ENCODE results near the gene NOTCH4.

The NOTCH4 gene

DNA sequence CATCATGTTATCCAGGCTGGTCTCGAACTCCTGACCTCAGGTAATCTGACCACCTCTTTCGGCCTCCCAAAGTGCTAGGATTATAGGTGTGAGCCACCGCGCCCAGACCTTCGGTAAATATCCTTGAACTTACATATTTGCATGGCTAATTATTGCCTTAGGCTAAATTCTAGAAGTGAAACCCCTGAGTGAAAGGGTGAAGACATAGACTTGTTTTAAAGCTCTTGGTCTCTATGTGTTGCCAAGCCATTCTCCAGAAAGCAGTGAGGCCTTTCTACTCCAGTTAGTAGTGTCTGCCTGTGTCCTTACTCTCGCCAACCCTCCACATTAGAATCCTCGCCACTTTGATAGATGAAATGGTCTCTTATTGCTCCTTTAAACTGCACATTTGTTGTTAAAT, 2.6 kb upstream of the NOTCH4 start:
- TF ChIP-seq GATA3 (IDR thresholded peaks at IDR 0.05; ENCODE audit: low read depth, low read length): no peak
- no peak for TF ChIP-seq GATA2 (IDR thresholded peaks at IDR 0.05; ENCODE audit: low read depth, low read length)

DNA sequence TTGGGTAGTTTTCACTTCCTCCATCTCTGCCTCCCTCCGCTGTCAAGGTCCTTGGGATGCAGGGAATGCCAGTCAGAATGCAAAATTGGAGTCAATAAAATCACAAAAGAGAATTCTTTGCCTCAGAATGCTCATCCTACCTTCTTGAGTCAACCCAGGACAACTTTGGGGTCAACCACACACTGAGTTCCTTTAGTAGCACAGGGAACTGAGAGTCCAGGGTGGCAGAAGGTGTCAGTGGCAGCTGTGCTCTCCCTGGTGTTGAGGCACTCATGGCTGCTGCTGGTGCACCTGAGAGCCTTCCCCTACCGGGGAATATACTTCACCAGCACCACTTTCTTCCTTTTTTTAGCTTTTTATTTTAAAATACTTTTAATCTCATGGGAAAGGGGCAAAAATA, 829 bp upstream of the NOTCH4 start:
- TF ChIP-seq GATA2 (IDR thresholded peaks at IDR 0.05; ENCODE audit: low read depth, low read length) (no peak), GATA3 (IDR thresholded peaks at IDR 0.05; ENCODE audit: low read depth, low read length) (no peak)

DNA sequence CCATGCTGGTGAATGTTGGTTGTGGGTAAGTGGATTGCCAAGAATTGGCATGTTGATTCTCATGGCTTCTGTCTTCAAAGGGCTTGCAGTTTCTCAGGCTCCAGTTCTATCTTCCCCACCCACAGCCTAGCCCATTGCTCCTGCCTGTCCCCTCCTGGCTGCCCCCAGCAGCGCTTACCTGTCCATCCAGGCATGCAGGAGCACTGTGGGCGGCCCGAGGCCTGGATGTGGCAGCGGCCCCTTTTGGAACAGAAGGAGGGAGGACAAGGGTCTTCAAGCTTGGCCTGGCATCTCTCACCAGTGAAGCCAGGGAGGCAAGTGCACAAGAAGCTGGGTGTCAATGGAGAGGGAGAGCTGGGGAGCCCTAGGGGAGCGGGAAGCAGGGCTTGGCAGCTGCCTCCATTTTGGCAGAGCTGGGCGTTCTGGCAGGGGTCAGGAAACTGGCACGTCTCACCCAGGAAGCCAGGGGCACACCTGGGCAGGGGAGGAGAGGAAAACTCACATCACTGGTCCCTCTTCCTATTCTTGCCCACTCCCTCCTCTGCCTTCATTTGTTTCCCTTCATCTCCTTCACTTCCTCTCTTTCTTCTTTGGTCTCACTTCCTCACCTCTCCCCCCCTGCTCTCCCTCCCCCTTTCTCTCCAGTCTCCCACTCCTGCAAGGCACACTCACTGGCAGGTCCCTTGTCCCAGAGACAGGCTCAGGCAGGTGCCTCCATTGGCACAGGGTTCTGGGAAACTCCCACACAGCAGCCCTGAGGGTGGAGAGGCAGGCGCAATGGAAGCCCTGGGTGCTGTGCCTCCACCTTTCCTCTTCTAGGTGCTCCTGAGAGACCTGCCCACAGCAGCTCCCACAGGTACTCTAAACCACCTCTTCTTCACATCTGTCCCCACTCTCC, 1.3 kb downstream of the NOTCH4 start:
- no peak for TF ChIP-seq GATA3 (IDR thresholded peaks at IDR 0.05; ENCODE audit: low read depth, low read length)
- TF ChIP-seq GATA2 (IDR thresholded peaks at IDR 0.05; ENCODE audit: low read depth, low read length): no peak

DNA sequence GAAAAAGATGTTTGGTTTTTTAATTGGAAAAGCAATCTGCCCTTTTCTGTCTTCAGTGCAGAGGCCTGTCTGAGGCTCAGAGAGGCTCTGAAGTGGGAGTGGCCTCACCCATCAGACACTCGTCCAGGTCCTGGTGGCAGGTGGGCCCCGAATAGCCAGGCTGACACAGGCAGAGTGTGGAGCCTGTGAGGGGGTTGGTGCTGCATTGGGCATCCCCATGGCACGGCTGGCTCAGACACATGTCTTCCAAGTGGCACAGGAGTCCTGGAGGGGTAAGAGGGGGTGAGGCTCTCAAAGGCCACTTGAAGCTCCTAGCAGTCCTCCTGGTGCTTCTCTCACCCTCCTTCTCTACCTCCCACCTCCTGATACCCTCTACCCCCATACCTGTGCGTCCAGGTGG, 3.8 kb downstream of the NOTCH4 start:
- TF ChIP-seq GATA2 (IDR thresholded peaks at IDR 0.05; ENCODE audit: low read depth, low read length) (no peak), GATA3 (IDR thresholded peaks at IDR 0.05; ENCODE audit: low read depth, low read length) (no peak)

DNA sequence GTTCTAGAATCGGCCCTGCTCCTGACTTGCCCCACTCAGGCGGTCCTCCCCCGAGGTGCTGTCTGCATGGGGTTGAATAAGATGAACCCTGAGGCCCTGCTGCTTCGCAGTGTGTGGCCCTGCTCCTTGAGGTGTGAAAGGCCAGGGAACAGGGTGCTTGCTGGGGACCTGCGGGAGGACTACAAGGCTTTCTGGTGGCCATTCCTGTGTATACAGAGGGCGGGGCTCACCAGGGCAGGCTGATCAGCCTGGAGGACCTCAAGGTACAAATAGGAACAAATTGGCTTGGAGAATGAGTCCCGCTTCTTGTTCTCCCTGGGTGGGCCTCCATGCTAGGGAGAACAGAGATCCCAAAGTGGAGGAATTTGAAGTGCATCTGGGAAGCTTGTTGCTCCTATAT, 5.7 kb downstream of the NOTCH4 start:
- TF ChIP-seq GATA3 (IDR thresholded peaks at IDR 0.05; ENCODE audit: low read depth, low read length) (no peak), GATA2 (IDR thresholded peaks at IDR 0.05; ENCODE audit: low read depth, low read length) (no peak)

DNA sequence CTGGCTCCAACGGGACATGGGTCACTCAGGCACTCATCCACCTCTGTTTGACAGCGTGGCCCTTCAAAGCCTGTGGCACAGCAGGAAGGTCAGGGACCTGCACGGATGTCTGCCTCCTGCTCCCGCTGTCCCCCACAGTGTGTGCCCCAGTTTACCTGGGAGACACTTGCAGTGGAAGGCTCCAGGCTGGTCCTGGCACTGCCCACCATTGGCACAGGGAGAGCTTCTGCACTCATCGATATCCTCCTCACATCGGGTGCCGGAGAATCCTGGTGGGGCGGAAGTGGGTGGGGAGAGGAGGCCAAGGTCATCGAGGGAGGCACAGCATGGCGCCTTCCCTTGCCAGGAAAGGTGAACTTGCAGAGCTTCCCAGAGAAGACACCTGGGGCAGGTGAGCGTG, 6.9 kb downstream of the NOTCH4 start:
- TF ChIP-seq GATA3 (IDR thresholded peaks at IDR 0.05; ENCODE audit: low read depth, low read length): no peak
- TF ChIP-seq GATA2 (IDR thresholded peaks at IDR 0.05; ENCODE audit: low read depth, low read length): no peak

DNA sequence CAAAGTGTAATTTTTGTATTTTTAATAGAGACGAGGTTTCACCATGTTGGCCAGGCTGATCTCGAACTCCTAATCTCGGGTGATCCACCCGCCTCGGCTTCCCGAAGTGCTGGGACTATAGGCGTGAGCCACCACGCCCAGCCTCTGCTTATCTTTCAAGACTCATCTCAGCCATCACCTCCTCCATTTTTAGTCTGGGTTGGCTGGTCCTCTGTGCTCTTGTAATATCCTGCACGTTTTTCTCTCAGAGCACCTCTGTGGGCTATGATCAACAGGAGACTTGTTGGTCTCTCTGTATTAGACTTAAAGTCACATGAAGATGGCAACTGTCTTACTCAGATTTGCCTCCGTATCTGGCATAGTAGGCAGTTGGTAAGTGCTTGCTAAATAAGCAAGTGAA, 7.6 kb downstream of the NOTCH4 start:
- no peak for TF ChIP-seq GATA3 (IDR thresholded peaks at IDR 0.05; ENCODE audit: low read depth, low read length)
- TF ChIP-seq GATA2 (IDR thresholded peaks at IDR 0.05; ENCODE audit: low read depth, low read length): no peak

DNA sequence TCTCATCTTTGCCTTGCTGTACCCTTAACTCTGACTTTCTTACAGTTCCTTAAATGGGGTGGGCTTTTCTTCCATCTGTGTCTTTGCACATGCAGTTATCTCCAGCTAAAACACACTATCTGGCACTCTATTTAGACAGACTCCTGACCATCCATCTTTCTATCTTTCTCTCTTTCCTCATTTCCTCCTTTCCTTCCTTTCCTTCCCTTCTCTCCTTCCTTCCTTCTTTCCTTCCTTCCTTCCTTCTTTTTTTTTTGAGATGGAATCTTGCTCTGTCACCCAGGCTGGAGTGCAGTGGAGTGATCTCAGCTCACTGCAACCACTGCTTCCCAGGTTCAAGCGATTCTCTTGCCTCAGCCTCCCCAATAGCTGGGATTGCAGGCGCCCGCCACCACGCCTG, 8.2 kb downstream of the NOTCH4 start:
- TF ChIP-seq GATA2 (IDR thresholded peaks at IDR 0.05; ENCODE audit: low read depth, low read length) (no peak), GATA3 (IDR thresholded peaks at IDR 0.05; ENCODE audit: low read depth, low read length) (no peak)

DNA sequence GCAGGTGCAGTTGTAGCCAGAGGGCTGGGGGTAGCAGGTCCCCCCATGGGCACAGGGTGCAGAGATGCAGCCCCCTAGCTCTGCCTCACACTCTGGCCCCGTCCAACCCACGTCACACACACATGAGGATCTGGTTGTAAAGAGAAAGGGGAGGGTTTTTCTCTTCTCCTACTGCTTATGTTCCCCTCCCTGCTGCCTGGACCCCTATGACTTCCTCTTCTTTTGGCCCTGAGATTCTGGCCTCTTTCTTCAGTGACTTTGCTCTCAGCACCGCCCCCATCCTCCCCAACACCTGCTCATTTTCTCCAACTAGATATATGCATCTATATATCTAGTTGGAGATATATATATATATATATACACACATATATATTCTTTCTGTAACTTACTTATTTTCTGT, 9.7 kb downstream of the NOTCH4 start:
- TF ChIP-seq GATA3 (IDR thresholded peaks at IDR 0.05; ENCODE audit: low read depth, low read length) (no peak), GATA2 (IDR thresholded peaks at IDR 0.05; ENCODE audit: low read depth, low read length) (no peak)

DNA sequence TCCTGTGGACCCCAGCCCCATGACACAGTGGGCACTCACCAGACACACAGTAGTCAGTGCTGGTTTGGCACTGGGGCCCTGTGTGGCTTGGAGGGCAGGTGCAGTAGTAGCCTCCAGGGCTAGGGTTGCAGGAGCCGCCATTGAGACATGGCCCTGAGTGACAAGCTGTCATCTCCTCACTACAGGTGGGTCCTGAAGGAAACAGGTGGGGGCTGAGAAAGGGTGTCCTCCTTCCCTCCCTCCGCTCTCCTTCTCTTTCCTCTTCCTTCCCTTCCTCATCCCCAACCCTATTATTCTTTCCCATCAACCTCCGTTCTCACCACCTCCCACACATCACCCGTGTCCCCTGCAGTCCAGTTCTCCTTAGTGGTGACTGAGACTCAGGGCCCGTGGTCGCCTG, 10.2 kb downstream of the NOTCH4 start:
- no peak for TF ChIP-seq GATA3 (IDR thresholded peaks at IDR 0.05; ENCODE audit: low read depth, low read length)
- no peak for TF ChIP-seq GATA2 (IDR thresholded peaks at IDR 0.05; ENCODE audit: low read depth, low read length)

DNA sequence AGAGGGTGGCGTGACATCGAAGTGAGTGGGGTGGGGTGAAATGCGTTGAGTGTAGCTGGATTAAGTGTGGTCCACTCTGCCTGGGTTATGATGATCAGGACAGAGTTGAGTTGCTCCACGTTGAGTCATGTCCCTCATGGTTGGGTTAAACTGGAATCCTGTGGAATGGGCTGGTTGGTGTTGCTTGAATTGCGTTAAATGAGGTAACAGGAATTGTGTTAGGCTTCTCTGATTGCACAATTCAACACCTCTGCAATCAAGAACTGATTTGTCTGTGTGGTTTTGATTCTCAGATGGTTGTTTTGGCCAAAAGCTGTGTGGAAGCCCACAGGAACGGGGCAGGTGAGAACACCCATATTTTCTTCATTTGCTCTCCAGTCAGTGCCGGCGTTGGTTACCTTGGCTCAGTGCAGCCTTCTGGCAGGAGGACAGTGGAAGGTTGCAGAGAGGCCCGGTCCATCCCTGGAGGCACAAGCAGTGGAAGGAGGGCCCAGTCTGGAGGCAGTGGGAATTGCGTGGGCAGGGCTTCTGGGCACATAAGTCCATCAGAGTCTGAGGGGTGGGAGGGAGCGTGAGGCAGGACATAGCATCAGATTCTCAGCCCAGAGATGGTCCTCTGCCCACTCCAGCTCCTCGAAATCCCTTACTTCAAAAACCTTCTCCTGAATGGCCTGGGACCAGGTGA, 11.6 kb downstream of the NOTCH4 start:
- TF ChIP-seq GATA2 (IDR thresholded peaks at IDR 0.05; ENCODE audit: low read depth, low read length) (no peak), GATA3 (IDR thresholded peaks at IDR 0.05; ENCODE audit: low read depth, low read length) (no peak)

DNA sequence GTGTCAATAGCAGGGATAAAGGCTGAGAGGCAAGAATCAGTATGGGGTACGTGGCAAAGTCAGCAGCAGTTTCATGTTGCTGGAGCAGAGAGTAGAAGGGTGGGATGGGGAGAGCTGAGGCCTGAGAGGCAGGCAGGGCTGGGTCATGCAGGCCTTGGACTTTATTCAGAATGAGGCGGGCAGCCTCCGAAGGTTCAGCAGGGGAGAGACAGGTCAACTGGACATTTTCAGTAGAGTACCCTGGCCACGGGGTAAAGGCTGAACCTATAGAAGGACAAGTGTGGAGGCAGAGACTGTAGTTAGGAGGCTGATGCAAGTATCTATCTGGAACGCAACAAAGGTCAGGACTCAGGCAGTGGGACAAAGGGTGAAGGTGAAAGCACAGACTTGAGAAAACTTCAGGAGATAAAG, 13.7 kb downstream of the NOTCH4 start:
- TF ChIP-seq GATA2 (IDR thresholded peaks at IDR 0.05; ENCODE audit: low read depth, low read length): no peak
- TF ChIP-seq GATA3 (IDR thresholded peaks at IDR 0.05; ENCODE audit: low read depth, low read length): no peak

DNA sequence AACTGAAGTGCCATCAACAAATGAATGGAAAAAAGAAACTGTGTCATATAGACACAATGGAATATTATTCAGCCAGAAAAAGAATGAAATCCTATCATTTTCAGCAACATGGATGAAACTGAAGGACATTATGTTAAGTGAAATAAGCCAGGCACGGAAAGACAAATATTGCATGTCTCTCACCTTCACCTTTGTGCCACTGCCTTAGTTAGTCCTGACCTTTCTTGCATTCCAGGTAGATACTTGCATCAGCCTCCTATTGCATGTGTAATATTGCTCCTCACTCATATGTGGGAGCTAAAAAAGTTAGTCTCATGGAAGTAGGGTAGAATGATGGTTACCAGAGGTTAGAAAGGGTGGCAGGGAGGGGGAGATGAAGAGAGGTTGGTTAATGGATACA, 14.9 kb downstream of the NOTCH4 start:
- no peak for TF ChIP-seq GATA3 (IDR thresholded peaks at IDR 0.05; ENCODE audit: low read depth, low read length)
- TF ChIP-seq GATA2 (IDR thresholded peaks at IDR 0.05; ENCODE audit: low read depth, low read length): no peak

DNA sequence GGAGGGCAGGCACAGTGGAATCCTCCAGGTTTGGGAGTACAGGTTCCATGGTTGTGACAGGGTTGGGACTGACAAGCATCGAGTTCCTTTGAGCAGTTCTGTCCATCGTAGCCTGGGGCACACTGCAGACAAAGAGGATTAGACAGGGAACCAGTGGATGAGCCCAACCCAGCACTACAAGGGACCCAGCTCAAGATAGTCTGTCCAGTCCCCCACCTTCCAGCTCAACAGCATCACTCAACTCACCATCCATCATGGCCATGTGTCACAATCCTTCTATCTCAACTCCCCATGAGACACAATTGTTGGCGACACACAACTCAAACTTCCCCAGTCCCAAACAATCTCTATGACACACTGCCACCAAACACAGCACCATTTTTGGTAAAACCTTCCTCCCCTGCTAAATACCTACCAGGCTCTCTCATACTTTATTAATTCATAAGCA, 19.6 kb downstream of the NOTCH4 start:
- TF ChIP-seq GATA3 (IDR thresholded peaks at IDR 0.05; ENCODE audit: low read depth, low read length) (no peak), GATA2 (IDR thresholded peaks at IDR 0.05; ENCODE audit: low read depth, low read length) (no peak)
